DND-41 (cell line): ENCODE data around the gene APOM.

Experiments used
- CTCF ChIP-seq: IDR thresholded peaks from 2 replicates; pipeline ENCODE4 v1.5.1; 2012; ENCODE audit warnings: borderline replicate concordance, low read length, moderate library complexity, mild to moderate bottlenecking; ENCODE audit not compliant: poor library complexity, severe bottlenecking; ENCODE audit errors: extremely low read depth
- EZH2 ChIP-seq: IDR thresholded peaks from 3 replicates; pipeline ENCODE4 v1.6.1; 2012; ENCODE audit warnings: borderline replicate concordance, low read depth, mild to moderate bottlenecking, moderate library complexity, low read length, inconsistent platforms; ENCODE audit not compliant: severe bottlenecking

- TF ChIP-seq CTCF: no peak
- TF ChIP-seq EZH2: no peak
Measured at GRCh38 chr6:31660381-31661261, 4.9 kb downstream of the APOM start, which contains the start of gene C6orf47.
